ENCODE data around the gene COA3. TPM values are rescaled to one million over a fixed set of nuclear protein-coding genes. Genes with fewer than 3 reads are reported as not detected.

Gene COA3
- total RNA-seq, 2 donors from 2014 or later: 34.3 to 36.1 TPM

DNA sequence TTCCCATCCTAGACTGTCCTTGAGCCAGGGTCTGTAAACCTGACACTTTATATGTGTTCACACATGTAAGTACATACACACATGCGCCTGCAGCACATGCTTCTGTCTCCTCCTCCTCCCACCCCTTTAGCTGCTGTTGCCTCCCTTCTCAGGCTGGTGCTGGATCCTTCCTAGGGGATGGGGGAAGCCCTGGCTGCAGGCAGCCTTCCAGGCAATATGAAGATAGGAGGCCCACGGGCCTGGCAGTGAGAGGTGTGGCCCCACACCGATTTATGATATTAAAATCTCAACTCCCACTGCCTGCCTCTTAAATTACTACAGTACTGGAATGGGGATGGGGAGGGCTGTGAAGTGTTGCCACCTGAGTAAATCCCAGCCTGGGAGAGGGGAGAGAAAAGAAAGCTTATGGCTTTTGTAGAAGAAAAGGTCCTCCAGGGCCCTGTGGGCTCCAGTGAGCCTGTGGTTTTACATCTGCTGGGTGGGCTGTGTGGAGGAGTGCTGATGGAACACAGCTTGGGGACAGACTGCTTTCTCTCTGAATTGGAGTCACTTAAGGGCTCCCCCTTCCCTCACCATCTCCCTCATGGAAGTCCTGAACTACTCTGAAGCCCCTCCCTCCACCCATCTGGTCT lies 19.1 kb downstream of the COA3 start:
- H3K9me3 ChIP-seq: no peaks in the 10 kb centered on the region
- peaks cover 40% of the 10 kb centered on the region for H3K36me3 ChIP-seq
- no peak for DNase-seq (ENCODE audit: low spot score)
- H3K27me3 ChIP-seq (replicated peaks; ENCODE audit: insufficient read depth): peaks cover 9% of the 10 kb centered on the region
- H3K4me3 ChIP-seq: no peak overlapping the region
- H3K4me1 ChIP-seq (ENCODE audit: control insufficient read depth in 1 of 2, low read depth in 2 of 2): peaks cover 3 to 15% of the 10 kb centered on the region in 2 donors
- TF ChIP-seq, protein P1, sequence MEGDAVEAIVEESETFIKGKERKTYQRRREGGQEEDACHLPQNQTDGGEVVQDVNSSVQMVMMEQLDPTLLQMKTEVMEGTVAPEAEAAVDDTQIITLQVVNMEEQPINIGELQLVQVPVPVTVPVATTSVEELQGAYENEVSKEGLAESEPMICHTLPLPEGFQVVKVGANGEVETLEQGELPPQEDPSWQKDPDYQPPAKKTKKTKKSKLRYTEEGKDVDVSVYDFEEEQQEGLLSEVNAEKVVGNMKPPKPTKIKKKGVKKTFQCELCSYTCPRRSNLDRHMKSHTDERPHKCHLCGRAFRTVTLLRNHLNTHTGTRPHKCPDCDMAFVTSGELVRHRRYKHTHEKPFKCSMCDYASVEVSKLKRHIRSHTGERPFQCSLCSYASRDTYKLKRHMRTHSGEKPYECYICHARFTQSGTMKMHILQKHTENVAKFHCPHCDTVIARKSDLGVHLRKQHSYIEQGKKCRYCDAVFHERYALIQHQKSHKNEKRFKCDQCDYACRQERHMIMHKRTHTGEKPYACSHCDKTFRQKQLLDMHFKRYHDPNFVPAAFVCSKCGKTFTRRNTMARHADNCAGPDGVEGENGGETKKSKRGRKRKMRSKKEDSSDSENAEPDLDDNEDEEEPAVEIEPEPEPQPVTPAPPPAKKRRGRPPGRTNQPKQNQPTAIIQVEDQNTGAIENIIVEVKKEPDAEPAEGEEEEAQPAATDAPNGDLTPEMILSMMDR (IDR thresholded peaks at IDR 0.05): no peak
- ATAC-seq (ENCODE audit: insufficient number of reproducible peaks, low FRiP score, low read depth): no peak
- H3K27ac ChIP-seq: no peak overlapping the region

DNA sequence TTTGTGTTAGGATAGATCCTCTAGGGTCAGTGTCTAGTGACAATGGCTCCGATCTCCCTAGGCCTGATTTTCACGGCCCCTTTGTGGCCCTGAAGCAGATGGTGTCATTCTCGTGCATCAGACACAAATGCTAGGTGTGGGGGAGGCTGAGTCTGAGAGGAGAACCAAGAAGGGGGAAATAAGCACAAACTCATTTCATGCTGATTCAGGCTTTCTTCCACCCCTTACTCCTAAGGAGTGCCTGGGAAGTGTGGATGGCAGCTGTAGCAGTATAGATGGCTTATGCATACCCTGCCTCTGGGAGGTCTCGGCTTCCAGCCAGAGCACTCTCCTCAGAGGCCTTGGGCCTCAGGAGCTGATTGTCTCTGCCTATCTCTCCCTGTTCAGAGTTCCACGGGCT lies 19.9 kb downstream of the COA3 start:
- peaks cover 9% of the 10 kb centered on the region for H3K27me3 ChIP-seq (replicated peaks; ENCODE audit: insufficient read depth)
- H3K36me3 ChIP-seq: peaks cover 40% of the 10 kb centered on the region
- TF ChIP-seq, protein P1 (IDR thresholded peaks at IDR 0.05): no peak
- no peak overlapping the region for H3K4me3 ChIP-seq
- ATAC-seq (ENCODE audit: insufficient number of reproducible peaks, low FRiP score, low read depth): no peak
- DNase-seq (ENCODE audit: low spot score): no peak
- no peak overlapping the region for H3K27ac ChIP-seq
- peaks cover 7 to 22% of the 10 kb centered on the region in 2 donors for H3K4me1 ChIP-seq (ENCODE audit: control insufficient read depth in 1 of 2, low read depth in 2 of 2)
- H3K9me3 ChIP-seq: no peaks in the 10 kb centered on the region

DNA sequence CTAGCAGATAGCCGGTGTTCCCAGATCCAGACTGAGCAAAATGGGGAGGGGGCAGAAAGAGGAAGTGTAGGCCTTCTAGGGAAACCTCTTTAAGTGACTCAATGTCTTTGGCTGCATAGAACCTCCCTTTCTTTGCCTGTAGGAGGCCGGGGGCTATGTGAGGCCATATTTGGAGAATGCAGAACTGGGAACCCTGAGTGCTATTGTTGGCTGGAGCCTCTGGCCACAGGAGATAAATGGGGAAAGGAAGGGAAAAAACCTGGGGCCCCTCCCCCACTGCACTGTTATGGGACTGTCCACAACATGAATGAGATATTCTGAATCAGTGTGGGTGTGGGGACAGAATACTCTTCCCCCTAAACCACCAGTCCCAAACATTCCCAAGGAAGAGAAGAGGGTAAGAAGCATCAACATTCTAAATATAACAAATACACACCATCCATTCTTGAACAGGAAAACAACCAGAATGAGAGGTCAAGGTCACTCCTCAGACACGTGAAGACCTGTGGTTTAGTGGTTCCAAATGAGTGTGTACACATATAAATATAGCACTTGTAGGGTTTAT lies 22.9 kb downstream of the COA3 start:
- Histone ChIP-seq H3K36me3 (peaks cover 40% of the 10 kb centered on the region), H3K4me3 (no peak overlapping the region), H3K27ac (no peak overlapping the region), H3K9me3 (no peaks in the 10 kb centered on the region), H3K27me3 (replicated peaks; ENCODE audit: insufficient read depth) (no peaks in the 10 kb centered on the region), H3K4me1 (ENCODE audit: control insufficient read depth in 1 of 2, low read depth in 2 of 2) (peaks cover 7 to 18% of the 10 kb centered on the region in 2 donors)
- DNase-seq (ENCODE audit: low spot score) (no peak), ATAC-seq (ENCODE audit: insufficient number of reproducible peaks, low FRiP score, low read depth) (no peak)
- TF ChIP-seq, protein P1 (IDR thresholded peaks at IDR 0.05): no peak

DNA sequence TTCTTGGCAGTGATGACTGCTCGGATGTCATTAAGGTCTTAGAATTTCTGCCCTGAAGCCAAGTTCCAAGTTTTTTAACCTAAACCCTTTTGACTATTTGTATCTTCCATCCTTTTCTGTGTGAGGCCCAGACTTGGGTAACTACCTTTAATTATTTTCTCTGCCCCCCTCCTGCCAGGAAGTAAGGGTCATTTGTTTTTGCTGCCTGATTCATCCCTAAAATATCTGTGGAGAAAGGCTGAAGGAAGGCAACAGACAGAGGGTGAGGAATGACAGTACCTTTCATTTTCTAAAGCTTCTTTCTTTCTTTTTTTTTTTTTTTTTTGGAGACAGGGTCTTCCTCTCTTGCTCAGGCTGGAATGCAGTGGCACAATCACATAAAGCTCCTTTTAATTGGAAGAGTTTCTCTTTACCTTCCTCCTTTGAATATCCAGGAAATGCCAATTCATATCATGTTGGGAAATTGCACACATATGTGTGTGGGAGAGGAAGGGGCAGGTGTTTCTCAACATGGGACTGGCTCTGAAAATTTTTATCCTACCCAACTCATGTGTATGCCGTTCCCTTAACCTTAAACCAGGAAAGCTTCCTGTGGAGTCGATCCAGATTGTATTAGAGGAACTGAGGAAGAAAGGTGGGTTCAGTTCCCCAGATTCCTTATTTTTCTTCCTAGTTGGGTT lies 24.3 kb downstream of the COA3 start:
- H3K27ac ChIP-seq: peak overlapping the region in 1 of 2 donors; percentile 82
- no peak for ATAC-seq (ENCODE audit: insufficient number of reproducible peaks, low FRiP score, low read depth)

More for the DNA sequence above, 24.3 kb downstream of the COA3 start:
- DNase-seq (ENCODE audit: low spot score): no peak
- TF ChIP-seq, protein P1 (IDR thresholded peaks at IDR 0.05): no peak
- Histone ChIP-seq H3K9me3 (no peaks in the 10 kb centered on the region), H3K4me3 (peak overlapping the region; percentile 91), H3K4me1 (ENCODE audit: control insufficient read depth in 1 of 2, low read depth in 2 of 2) (peaks cover 3 to 8% of the 10 kb centered on the region in 2 donors), H3K27me3 (replicated peaks; ENCODE audit: insufficient read depth) (no peaks in the 10 kb centered on the region), H3K36me3 (peaks cover 36% of the 10 kb centered on the region)

Measured in thoracic aorta (tissue), 2 donors.